ENCODE measurements around the gene TMEM200B.

DNA sequence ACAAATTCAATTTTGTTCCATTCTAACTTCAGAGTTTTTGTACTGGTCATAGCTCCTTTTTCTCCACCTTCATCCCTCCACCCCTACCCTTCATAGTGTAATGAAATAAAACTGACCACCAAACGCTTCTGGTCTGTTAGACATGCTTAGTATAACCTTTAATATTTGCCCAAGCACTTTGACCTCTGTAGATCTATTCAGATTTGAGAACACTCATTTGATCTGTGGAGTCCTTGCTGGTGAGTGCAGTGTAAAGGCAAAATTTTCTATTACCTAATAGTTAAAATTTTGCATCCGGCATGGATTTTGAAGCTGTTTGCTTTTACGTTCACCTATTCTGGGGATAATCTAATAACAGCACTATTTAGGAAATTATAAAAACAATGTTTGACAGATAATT is 41.2 kb downstream of the TMEM200B start:
- TF ChIP-seq EZH2 (IDR thresholded peaks at IDR 0.05; ENCODE audit: low read length, unreplicated experiment) (no peak), CTCF (conservative IDR thresholded peaks at IDR 0.05; ENCODE audit: low read depth, low read length) (no peak)
